ENCODE data around the gene CACNG4. TPM values are rescaled to one million over a fixed set of nuclear protein-coding genes. Genes with fewer than 3 reads are reported as not detected.

The CACNG4 gene
- total RNA-seq, 2 experiments from 2014 or later: not detected

GRCh38 chr17:66915792-66916191 lies 48.7 kb upstream of the CACNG4 start:
- Histone ChIP-seq H2AFZ (ENCODE audit: low read length) (no peak overlapping the region), H3K9me2 (ENCODE audit: insufficient read depth, low read length) (no peaks in the 10 kb centered on the region), H3K4me1 (ENCODE audit: insufficient read depth, low read length, poor library complexity, severe bottlenecking) (no peaks in the 10 kb centered on the region), H3K9me3 (ENCODE audit: low read length) (no peaks in the 10 kb centered on the region), H3K36me3 (ENCODE audit: insufficient read depth, low read length) (no peaks in the 10 kb centered on the region), H3K4me2 (ENCODE audit: low read length) (no peak overlapping the region), H4K20me1 (ENCODE audit: insufficient read depth, low read length) (no peaks in the 10 kb centered on the region), H3K79me2 (ENCODE audit: insufficient read depth, low read depth, low read length) (no peaks in the 10 kb centered on the region), H3K27ac (ENCODE audit: low read depth, low read length, poor library complexity, severe bottlenecking) (no peak overlapping the region), H3K4me3 (ENCODE audit: low read depth, low read length, poor library complexity, severe bottlenecking) (no peak overlapping the region)
- no TSS peak for BruUV-seq (replicated peaks)
- intact Hi-C loops (cut with micrococcal nuclease; ENCODE audit: unreplicated experiment): no loop called here
- no peak for TF ChIP-seq EZH2phosphoT487 (IDR thresholded peaks at IDR 0.05; ENCODE audit: borderline replicate concordance, low read depth, low read length)
- CTCF ChIA-PET (ENCODE audit: unreplicated experiment): interaction anchor here (0.6 kb wide), 1 partner anchor 565 kb away, joined by 3 read pairs; no protein-coding TSS in a partner anchor
- POLR2A ChIA-PET: no interaction called here
- DNase-seq (ENCODE audit: low spot score): no peak

- DNase-seq (ENCODE audit: low spot score): no peak
- BruUV-seq (replicated peaks): no TSS peak
- intact Hi-C loops (cut with micrococcal nuclease; ENCODE audit: unreplicated experiment): no loop called here
- Histone ChIP-seq H3K4me2 (ENCODE audit: low read length) (no peak overlapping the region), H3K79me2 (ENCODE audit: insufficient read depth, low read depth, low read length) (no peaks in the 10 kb centered on the region), H3K27ac (ENCODE audit: low read depth, low read length, poor library complexity, severe bottlenecking) (no peak overlapping the region), H3K9me3 (ENCODE audit: low read length) (no peaks in the 10 kb centered on the region), H3K4me3 (ENCODE audit: low read depth, low read length, poor library complexity, severe bottlenecking) (no peak overlapping the region), H4K20me1 (ENCODE audit: insufficient read depth, low read length) (no peaks in the 10 kb centered on the region), H3K4me1 (ENCODE audit: insufficient read depth, low read length, poor library complexity, severe bottlenecking) (no peaks in the 10 kb centered on the region), H2AFZ (ENCODE audit: low read length) (no peak overlapping the region), H3K36me3 (ENCODE audit: insufficient read depth, low read length) (no peaks in the 10 kb centered on the region), H3K9me2 (ENCODE audit: insufficient read depth, low read length) (no peaks in the 10 kb centered on the region)
- POLR2A ChIA-PET: interaction anchor here (0.7 kb wide), 1 partner anchor 12 kb away, joined by 4 read pairs; no protein-coding TSS in a partner anchor
- no peak for TF ChIP-seq CTCF (conservative IDR thresholded peaks at IDR 0.05; ENCODE audit: low read length)
- TF ChIP-seq EZH2phosphoT487 (IDR thresholded peaks at IDR 0.05; ENCODE audit: borderline replicate concordance, low read depth, low read length): no peak
- CTCF ChIA-PET (ENCODE audit: unreplicated experiment): no interaction called here
Observed at GRCh38 chr17:66916946-66917345, 47.6 kb upstream of the CACNG4 start.

- no peaks in the 10 kb centered on the region for H4K20me1 ChIP-seq (ENCODE audit: insufficient read depth, low read length)
- H3K79me2 ChIP-seq (ENCODE audit: insufficient read depth, low read depth, low read length): no peaks in the 10 kb centered on the region
- no peak overlapping the region for H3K4me2 ChIP-seq (ENCODE audit: low read length)
- no peaks in the 10 kb centered on the region for H3K9me3 ChIP-seq (ENCODE audit: low read length)
- H3K36me3 ChIP-seq (ENCODE audit: insufficient read depth, low read length): no peaks in the 10 kb centered on the region
- H3K4me1 ChIP-seq (ENCODE audit: insufficient read depth, low read length, poor library complexity, severe bottlenecking): no peaks in the 10 kb centered on the region
- intact Hi-C loops (cut with micrococcal nuclease; ENCODE audit: unreplicated experiment): no loop called here
- no peak overlapping the region for H2AFZ ChIP-seq (ENCODE audit: low read length)
- H3K4me3 ChIP-seq (ENCODE audit: low read depth, low read length, poor library complexity, severe bottlenecking): no peak overlapping the region
- no peak for DNase-seq (ENCODE audit: low spot score)
- no TSS peak for BruUV-seq (replicated peaks)
- POLR2A ChIA-PET: no interaction called here
- TF ChIP-seq CTCF (conservative IDR thresholded peaks at IDR 0.05; ENCODE audit: low read length) (no peak), EZH2phosphoT487 (IDR thresholded peaks at IDR 0.05; ENCODE audit: borderline replicate concordance, low read depth, low read length) (no peak)
- no peaks in the 10 kb centered on the region for H3K9me2 ChIP-seq (ENCODE audit: insufficient read depth, low read length)
- CTCF ChIA-PET (ENCODE audit: unreplicated experiment): no interaction called here
- H3K27ac ChIP-seq (ENCODE audit: low read depth, low read length, poor library complexity, severe bottlenecking): no peak overlapping the region
Observed at GRCh38 chr17:66918896-66919295, 45.6 kb upstream of the CACNG4 start.
